GM23338 (cell line): ENCODE results near the gene EZH1. TPM values are rescaled to one million over a fixed set of nuclear protein-coding genes. Genes with fewer than 3 reads are reported as not detected.
A peak's percentile ranks its signal among the peaks of the same experiment; 100 is the strongest.
"Not testable (repeated sequence)": the region's sequence is repeated elsewhere in the genome, so short reads cannot be mapped to it uniquely, and the experiment has no call there.

ENCODE experiments used
- ATAC-seq: fragments of 200-7000 bp; cut with Tn5 transposase; 3 replicates; pipeline ENCODE4 v1.9.1; 2020
- DNase-seq: peaks from one replicate; pipeline ENCODE4 v3.0.0-alpha.2; 2015; ENCODE audit warnings: low spot score
- H2AFZ ChIP-seq: fragments of 200-600 bp; sonication (generic); 2 replicates; pipeline ENCODE4 v1.8.0; 2016; ENCODE audit warnings: antibody characterized with exemption, mild to moderate bottlenecking, moderate library complexity
- H3F3A ChIP-seq: fragments of 200-600 bp; sonication (generic); replicated peaks from 2 replicates; pipeline ENCODE4 v1.8.0; 2017; ENCODE audit warnings: antibody characterized with exemption, mixed run types, low read depth
- H3K27ac ChIP-seq: fragments of 200-600 bp; sonication (generic); 2 replicates; pipeline ENCODE4 v1.6.1; 2016; ENCODE audit warnings: low read depth
- H3K27me3 ChIP-seq: fragments of 200-600 bp; sonication (generic); 2 replicates; pipeline ENCODE4 v1.8.0; 2016; ENCODE audit warnings: mild to moderate bottlenecking, mixed run types, moderate library complexity; ENCODE audit not compliant: insufficient read depth
- H3K36me3 ChIP-seq: fragments of 200-600 bp; sonication (generic); 2 replicates; pipeline ENCODE4 v1.8.0; 2016; ENCODE audit warnings: mild to moderate bottlenecking; ENCODE audit not compliant: insufficient read depth
- H3K4me1 ChIP-seq: fragments of 200-600 bp; sonication (generic); 2 replicates; pipeline ENCODE4 v1.8.0; 2016; ENCODE audit warnings: mild to moderate bottlenecking, moderate library complexity; ENCODE audit not compliant: insufficient read depth
- H3K4me2 ChIP-seq: fragments of 200-600 bp; sonication (generic); 2 replicates; pipeline ENCODE4 v1.7.1; 2017; ENCODE audit warnings: mixed run types
- H3K4me3 ChIP-seq: fragments of 200-600 bp; sonication (generic); 2 replicates; pipeline ENCODE4 v1.6.1; 2016; ENCODE audit warnings: mixed run types
- H3K79me2 ChIP-seq: fragments of 200-600 bp; sonication (generic); replicated peaks from 2 replicates; pipeline ENCODE4 v1.8.0; 2017; ENCODE audit warnings: mild to moderate bottlenecking; ENCODE audit not compliant: insufficient read depth
- H3K9me2 ChIP-seq: fragments of 200-600 bp; sonication (generic); 2 replicates; pipeline ENCODE4 v1.8.0; 2017; ENCODE audit not compliant: insufficient read depth
- H4K20me1 ChIP-seq: fragments of 200-600 bp; sonication (generic); replicated peaks from 2 replicates; pipeline ENCODE4 v1.8.0; 2017; ENCODE audit warnings: mild to moderate bottlenecking; ENCODE audit not compliant: insufficient read depth
- H3K27ac Mint-ChIP-seq: 2 replicates; pipeline ENCODE4 v1.8.0; 2020; ENCODE audit warnings: inconsistent platforms, mild to moderate bottlenecking, moderate library complexity, mixed read lengths
- H3K27me3 Mint-ChIP-seq: 3 replicates; pipeline ENCODE4 v1.8.0; 2022; ENCODE audit warnings: low read depth, mild to moderate bottlenecking, moderate library complexity, mixed read lengths, inconsistent platforms; ENCODE audit not compliant: insufficient read depth, poor library complexity
- H3K36me3 Mint-ChIP-seq: 3 replicates; pipeline ENCODE4 v1.8.0; 2021; ENCODE audit warnings: low read depth, mild to moderate bottlenecking, inconsistent platforms, moderate library complexity, mixed read lengths
- H3K4me1 Mint-ChIP-seq: 3 replicates; pipeline ENCODE4 v1.8.0; 2020; ENCODE audit warnings: mild to moderate bottlenecking, inconsistent platforms, mixed read lengths
- H3K4me3 Mint-ChIP-seq: 3 replicates; pipeline ENCODE4 v1.8.0; 2021; ENCODE audit warnings: moderate library complexity, mild to moderate bottlenecking, inconsistent platforms, mixed read lengths
- H3K9me3 Mint-ChIP-seq: 3 replicates; pipeline ENCODE4 v1.8.0; 2020; ENCODE audit warnings: moderate library complexity, mild to moderate bottlenecking, inconsistent platforms, mixed read lengths
- CREB1 ChIP-seq: fragments of 250-450 bp; sonication (Bioruptor Pico); IDR thresholded peaks from 2 replicates; pipeline ENCODE4 v1.5.0; 2020; ENCODE audit warnings: low read depth, mild to moderate bottlenecking, moderate library complexity
- EZH2 ChIP-seq: fragments of 200-600 bp; sonication (generic); IDR thresholded peaks from one replicate; pipeline ENCODE4 v1.8.0; 2017; ENCODE audit warnings: antibody characterized with exemption, mild to moderate bottlenecking, low read depth; ENCODE audit not compliant: unreplicated experiment
- EZH2phosphoT487 ChIP-seq: fragments of 200-600 bp; sonication (generic); IDR thresholded peaks from one replicate; pipeline ENCODE4 v1.8.1; 2018; ENCODE audit warnings: antibody characterized with exemption; ENCODE audit not compliant: unreplicated experiment
- JUNB ChIP-seq: IDR thresholded peaks from one replicate; pipeline ENCODE4 v1.6.1; 2016; ENCODE audit warnings: antibody characterized with exemption; ENCODE audit not compliant: unreplicated experiment
- POLR2AphosphoS5 ChIP-seq: IDR thresholded peaks from 2 replicates; pipeline ENCODE4 v1.6.1; 2016; ENCODE audit warnings: antibody characterized with exemption, low read depth
- REST ChIP-seq: IDR thresholded peaks from one replicate; pipeline ENCODE4 v1.6.1; 2018; ENCODE audit warnings: antibody characterized with exemption; ENCODE audit not compliant: unreplicated experiment
- STAT1 ChIP-seq: IDR thresholded peaks from one replicate; pipeline ENCODE4 v1.6.1; 2016; ENCODE audit warnings: antibody characterized with exemption; ENCODE audit not compliant: unreplicated experiment
- ZNF114 ChIP-seq: fragments of 250-450 bp; sonication (Bioruptor Pico); IDR thresholded peaks from 2 replicates; pipeline ENCODE4 v1.5.0; 2020; ENCODE audit warnings: mild to moderate bottlenecking, moderate library complexity
- ZNF331 ChIP-seq: fragments of 250-450 bp; sonication (Bioruptor Pico); IDR thresholded peaks from 2 replicates; pipeline ENCODE4 v1.5.0; 2020; ENCODE audit warnings: low read depth, mild to moderate bottlenecking, moderate library complexity
- polyA plus RNA-seq: library from polyadenylated mRNA; unstranded; fragments of >200 nt; fragmentation: Nextera tagmentation; extraction: Ambion mirVana; gene quantifications from 2 replicates; pipeline ENCODE4 v1.2.1, GENCODE V29; 2016
- total RNA-seq: library from RNA; depleted of rRNA; stranded (reverse); fragments of >200 nt; shearing (Covaris generic); gene quantifications from 2 replicates; pipeline ENCODE4 v1.2.3, GENCODE V29; 2014
- TF ChIP-seq, protein P1 (sequence below): IDR thresholded peaks from 2 replicates; pipeline ENCODE4 v1.6.1; 2016; ENCODE audit warnings: antibody characterized with exemption

Gene EZH1
- total and polyA plus RNA-seq, 2 experiments from 2014 or later, result 16.9 to 18.0 TPM

GRCh38 chr17:42667088-42667951, 77.5 kb downstream of the EZH1 start:
- peaks cover 22% of the 10 kb centered on the region for H3F3A ChIP-seq
- peaks cover 23% of the 10 kb centered on the region for H3K27me3 ChIP-seq
- no peaks in the 10 kb centered on the region; the same call in 1 of the 2 replicates for H3K36me3 ChIP-seq
- Mint-ChIP-seq H3K27me3 (peaks cover 38% of the 10 kb centered on the region), H3K4me1 (peaks cover 36% of the 10 kb centered on the region), H3K27ac (no peak overlapping the region), H3K36me3 (peaks cover 54% of the 10 kb centered on the region), H3K9me3 (no peaks in the 10 kb centered on the region), H3K4me3 (no peak overlapping the region)
- DNase-seq (no peak), ATAC-seq (no peak)
- no peaks in the 10 kb centered on the region for H3K9me2 ChIP-seq
- H3K4me3 ChIP-seq, result no peak overlapping the region
- no peaks in the 10 kb centered on the region for H3K79me2 ChIP-seq
- H4K20me1 ChIP-seq, result 0 out of 2 replicates have a peak, but pooled peaks cover 14% of the 10 kb centered on the region
- H3K4me2 ChIP-seq, result no peak overlapping the region
- no peak overlapping the region for H2AFZ ChIP-seq
- no peak overlapping the region for H3K27ac ChIP-seq
- TF ChIP-seq ZNF331 (CRISPR knock-in tag) (no peak), POLR2AphosphoS5 (peak; percentile 24; the same call in 1 of the 2 replicates), CREB1 (CRISPR knock-in tag) (no peak)
- peaks cover 18% of the 10 kb centered on the region for H3K4me1 ChIP-seq

DNA sequence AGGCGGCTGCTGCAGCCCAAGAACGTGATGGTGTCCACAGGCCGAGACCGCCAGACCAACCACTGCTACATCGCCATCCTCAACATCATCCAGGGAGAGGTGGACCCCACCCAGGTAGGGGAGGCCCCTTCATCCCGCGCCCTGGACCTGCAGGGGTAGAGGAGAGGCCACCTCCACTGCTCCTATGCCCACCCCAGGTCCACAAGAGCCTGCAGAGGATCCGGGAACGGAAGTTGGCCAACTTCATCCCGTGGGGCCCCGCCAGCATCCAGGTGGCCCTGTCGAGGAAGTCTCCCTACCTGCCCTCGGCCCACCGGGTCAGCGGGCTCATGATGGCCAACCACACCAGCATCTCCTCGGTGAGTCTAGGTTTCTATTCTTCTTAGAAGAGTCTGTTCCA, 78.7 kb downstream of the EZH1 start:
- Mint-ChIP-seq H3K4me1 (peaks cover 26% of the 10 kb centered on the region), H3K36me3 (peaks cover 55% of the 10 kb centered on the region)
- H3K79me2 ChIP-seq, result not testable (repeated sequence)

GRCh38 chr17:42665581-42666001, 79.2 kb downstream of the EZH1 start:
- H4K20me1 ChIP-seq, result peaks cover 14% of the 10 kb centered on the region; the same call in 1 of the 2 replicates
- no peaks in the 10 kb centered on the region for H3K79me2 ChIP-seq
- peaks cover 26% of the 10 kb centered on the region for H3K27me3 Mint-ChIP-seq
- H3K27me3 ChIP-seq, result peaks cover 6% of the 10 kb centered on the region; the same call in 1 of the 2 replicates
- no peaks in the 10 kb centered on the region for H3K9me2 ChIP-seq
- peaks cover 49% of the 10 kb centered on the region for H3K36me3 Mint-ChIP-seq
- H3K36me3 ChIP-seq, result no peaks in the 10 kb centered on the region; the same call in 1 of the 2 replicates
- H3K27ac Mint-ChIP-seq, result no peak overlapping the region
- H3K4me2 ChIP-seq, result no peak overlapping the region
- DNase-seq, result no peak
- H3K4me3 ChIP-seq, result no peak overlapping the region
- no peak overlapping the region; the same call in 2 of the 3 replicates for H3K4me3 Mint-ChIP-seq
- no peak for ATAC-seq
- peaks cover 14% of the 10 kb centered on the region; the same call in 1 of the 2 replicates for H3F3A ChIP-seq
- H3K9me3 Mint-ChIP-seq, result no peaks in the 10 kb centered on the region
- H3K27ac ChIP-seq, result no peak overlapping the region
- peaks cover 22% of the 10 kb centered on the region for H3K4me1 Mint-ChIP-seq
- H3K4me1 ChIP-seq, result peaks cover 4% of the 10 kb centered on the region
- H2AFZ ChIP-seq, result no peak overlapping the region
- no peak for TF ChIP-seq CREB1 (CRISPR knock-in tag)
- TF ChIP-seq, protein P1, sequence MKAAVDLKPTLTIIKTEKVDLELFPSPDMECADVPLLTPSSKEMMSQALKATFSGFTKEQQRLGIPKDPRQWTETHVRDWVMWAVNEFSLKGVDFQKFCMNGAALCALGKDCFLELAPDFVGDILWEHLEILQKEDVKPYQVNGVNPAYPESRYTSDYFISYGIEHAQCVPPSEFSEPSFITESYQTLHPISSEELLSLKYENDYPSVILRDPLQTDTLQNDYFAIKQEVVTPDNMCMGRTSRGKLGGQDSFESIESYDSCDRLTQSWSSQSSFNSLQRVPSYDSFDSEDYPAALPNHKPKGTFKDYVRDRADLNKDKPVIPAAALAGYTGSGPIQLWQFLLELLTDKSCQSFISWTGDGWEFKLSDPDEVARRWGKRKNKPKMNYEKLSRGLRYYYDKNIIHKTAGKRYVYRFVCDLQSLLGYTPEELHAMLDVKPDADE, result no peak
- TF ChIP-seq EZH2, result no peak
- TF ChIP-seq JUNB, result no peak
- TF ChIP-seq STAT1, result no peak
- TF ChIP-seq EZH2phosphoT487, result no peak
- TF ChIP-seq REST, result no peak
- no peak for TF ChIP-seq ZNF114

More for the DNA sequence above, 78.7 kb downstream of the EZH1 start:
- H3K4me3 ChIP-seq, DNase-seq, H3K27ac Mint-ChIP-seq, H3K9me3 Mint-ChIP-seq, H2AFZ ChIP-seq, H3K4me2 ChIP-seq, H3K27ac ChIP-seq, H3K4me1 ChIP-seq, H3K36me3 ChIP-seq, ATAC-seq, H3K4me3 Mint-ChIP-seq, H3K9me2 ChIP-seq: not testable (repeated sequence)
- peaks cover 31% of the 10 kb centered on the region for H3K27me3 Mint-ChIP-seq
- peaks cover 11% of the 10 kb centered on the region for H3K27me3 ChIP-seq
- H3F3A ChIP-seq, result peaks cover 14% of the 10 kb centered on the region; the same call in 1 of the 2 replicates
- peaks cover 14% of the 10 kb centered on the region; the same call in 1 of the 2 replicates for H4K20me1 ChIP-seq
